ENCODE results near the gene CHD9.
"Not testable (repeated sequence)": the region's sequence is repeated elsewhere in the genome, so short reads cannot be mapped to it uniquely, and the experiment has no call there.

Gene CHD9

GRCh38 chr16:53211253-53211652 lies 156.5 kb downstream of the CHD9 start:
- no peak for DNase-seq

- no peak for DNase-seq
Measured at GRCh38 chr16:53212893-53213223, 158.1 kb downstream of the CHD9 start.

GRCh38 chr16:53213542-53213941 lies 158.8 kb downstream of the CHD9 start:
- DNase-seq, result no peak

- DNase-seq, result no peak
Measured at GRCh38 chr16:53216798-53217197, 162.0 kb downstream of the CHD9 start.

GRCh38 chr16:53219371-53219770 lies 164.6 kb downstream of the CHD9 start:
- DNase-seq, result no peak

GRCh38 chr16:53219795-53220454 lies 165.1 kb downstream of the CHD9 start:
- DNase-seq, result no peak

- no peak for DNase-seq
Measured at GRCh38 chr16:53220585-53220984, 165.8 kb downstream of the CHD9 start.

GRCh38 chr16:53224951-53225533 lies 170.3 kb downstream of the CHD9 start:
- no peak for DNase-seq

- DNase-seq, result no peak
Measured at GRCh38 chr16:53232826-53233529, 178.2 kb downstream of the CHD9 start.

- DNase-seq, result no peak
Measured at GRCh38 chr16:53234836-53235235, 180.0 kb downstream of the CHD9 start.

- no peak for DNase-seq
Measured at GRCh38 chr16:53235851-53236250, 181.1 kb downstream of the CHD9 start.

- DNase-seq, result no peak
Measured at GRCh38 chr16:53249331-53249730, 194.5 kb downstream of the CHD9 start.

GRCh38 chr16:53257001-53257400 lies 202.2 kb downstream of the CHD9 start:
- DNase-seq, result no peak

GRCh38 chr16:53258809-53259208 lies 204.0 kb downstream of the CHD9 start:
- no peak for DNase-seq

GRCh38 chr16:53261276-53261675 lies 206.5 kb downstream of the CHD9 start:
- DNase-seq, result no peak

- DNase-seq, result no peak
Measured at GRCh38 chr16:53262645-53263044, 207.9 kb downstream of the CHD9 start.

- DNase-seq, result no peak
Measured at GRCh38 chr16:53266156-53266555, 211.4 kb downstream of the CHD9 start.

- not testable (repeated sequence) for DNase-seq
Measured at GRCh38 chr16:53278498-53278897, 223.7 kb downstream of the CHD9 start.

GRCh38 chr16:53281280-53281679 lies 226.5 kb downstream of the CHD9 start:
- no peak for DNase-seq

- no peak for DNase-seq
Measured at GRCh38 chr16:53281859-53282258, 227.1 kb downstream of the CHD9 start.

- DNase-seq, result no peak
Measured at GRCh38 chr16:53282328-53282727, 227.5 kb downstream of the CHD9 start.

- DNase-seq, result no peak
Measured at GRCh38 chr16:53282975-53283946, 228.5 kb downstream of the CHD9 start.

- DNase-seq, result no peak
Measured at GRCh38 chr16:53285236-53285635, 230.4 kb downstream of the CHD9 start.
